Kasumi-1 (cell line): ENCODE results near the gene GAB3.

ENCODE experiments used
- DNase-seq, 2 experiments: peaks; one replicate each; lab custom pipeline; 2025; lab: John Stamatoyannopoulos, UW

The GAB3 gene

GRCh38 chrX:154751669-154752271, 893 bp upstream of the GAB3 start:
- no peak for DNase-seq

DNA sequence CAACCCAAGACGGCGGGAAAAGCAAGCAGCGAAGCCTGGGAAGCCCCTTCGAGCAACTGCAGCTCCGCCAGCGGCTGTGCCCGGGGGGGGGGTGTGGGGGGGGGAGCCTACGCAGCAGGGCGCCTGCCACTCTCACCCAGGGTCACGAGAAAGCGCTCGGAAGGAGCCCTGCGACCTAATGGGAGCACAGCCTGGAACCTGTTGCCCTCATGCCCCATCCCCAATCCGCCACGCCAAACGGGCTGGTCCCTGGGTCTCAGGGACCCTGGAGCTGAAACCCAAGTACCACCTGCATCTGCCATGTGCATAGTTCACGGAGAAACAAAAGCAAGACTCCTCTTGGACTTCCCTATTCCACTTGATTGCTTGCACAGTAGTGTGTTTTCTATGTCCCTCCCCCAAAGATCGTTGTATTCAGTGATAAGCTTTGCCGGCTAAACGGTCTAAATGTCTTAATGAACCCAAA, 359 bp upstream of the GAB3 start:
- DNase-seq = peak; percentile 40 to 55

GRCh38 chrX:154749856-154750255, 1.0 kb downstream of the GAB3 start:
- no peak for DNase-seq

DNA sequence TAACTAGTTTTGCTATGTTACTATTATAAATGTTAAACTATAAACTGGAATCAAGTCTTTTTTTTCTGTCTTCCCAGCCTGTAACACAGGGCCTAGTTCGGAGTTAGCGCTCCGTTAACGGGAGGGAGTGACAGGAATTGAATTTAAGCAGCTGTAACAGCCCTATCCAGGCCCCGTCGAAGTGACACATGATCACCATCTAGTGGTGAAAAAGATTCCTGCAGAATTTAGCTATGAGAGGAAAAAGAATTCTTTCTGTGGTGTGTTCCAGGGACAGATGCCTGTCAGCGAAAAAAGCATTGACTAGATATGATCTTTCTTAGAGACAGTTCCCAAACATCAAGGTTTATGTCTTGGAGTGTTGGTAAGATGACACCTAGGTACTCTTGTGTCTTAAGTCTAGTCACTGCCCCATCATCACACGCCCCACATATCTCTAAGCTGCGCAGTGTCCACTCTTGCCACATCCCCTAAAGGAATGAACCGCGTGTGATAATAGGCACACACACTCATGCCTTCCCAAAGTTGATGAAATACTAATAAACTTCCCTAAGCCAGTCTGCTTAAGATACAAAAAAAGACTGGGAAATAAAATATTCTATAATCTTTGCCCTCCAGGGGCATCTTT, 2.1 kb downstream of the GAB3 start:
- DNase-seq = peak; percentile 63 to 66

- DNase-seq = no peak
These were observed 8.3 kb downstream of the GAB3 start for GRCh38 chrX:154742613-154743012.

- no peak for DNase-seq
These were observed 10.9 kb downstream of the GAB3 start for GRCh38 chrX:154739952-154740465.

DNA sequence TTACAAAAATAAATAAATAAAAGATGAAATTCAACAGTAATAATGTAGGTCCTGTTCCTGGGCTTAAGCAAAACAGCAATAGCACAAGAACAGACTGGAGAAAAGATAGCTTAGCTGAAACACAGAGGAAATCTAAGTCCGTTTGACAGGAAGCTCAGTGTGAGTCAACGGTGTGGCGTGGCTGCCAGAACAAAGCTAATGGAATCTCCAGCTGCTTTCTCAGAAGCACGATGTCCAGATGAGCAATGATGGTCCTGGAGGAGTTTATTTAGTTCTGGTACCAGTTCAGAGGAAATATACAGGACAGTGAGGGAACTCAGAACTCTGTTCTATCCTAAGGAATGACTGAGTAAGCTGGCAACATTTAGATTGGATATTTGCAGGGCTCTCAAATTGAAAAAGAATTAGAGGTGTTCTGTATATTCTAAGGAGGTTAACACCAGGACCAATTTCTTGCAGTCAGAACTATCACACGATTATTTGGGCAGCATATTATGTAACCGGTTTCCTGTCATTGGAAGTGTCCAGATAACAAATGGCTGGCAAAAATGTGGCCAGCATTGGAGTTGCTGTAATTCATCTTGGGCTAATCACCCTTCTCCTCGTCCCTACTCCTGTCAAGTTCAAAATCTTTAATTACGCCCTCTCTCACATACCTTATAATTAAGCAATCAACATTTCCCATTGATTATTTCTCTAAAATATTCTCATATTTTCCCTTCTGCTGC, 12.7 kb downstream of the GAB3 start:
- peak; percentile 29 to 67 for DNase-seq

DNA sequence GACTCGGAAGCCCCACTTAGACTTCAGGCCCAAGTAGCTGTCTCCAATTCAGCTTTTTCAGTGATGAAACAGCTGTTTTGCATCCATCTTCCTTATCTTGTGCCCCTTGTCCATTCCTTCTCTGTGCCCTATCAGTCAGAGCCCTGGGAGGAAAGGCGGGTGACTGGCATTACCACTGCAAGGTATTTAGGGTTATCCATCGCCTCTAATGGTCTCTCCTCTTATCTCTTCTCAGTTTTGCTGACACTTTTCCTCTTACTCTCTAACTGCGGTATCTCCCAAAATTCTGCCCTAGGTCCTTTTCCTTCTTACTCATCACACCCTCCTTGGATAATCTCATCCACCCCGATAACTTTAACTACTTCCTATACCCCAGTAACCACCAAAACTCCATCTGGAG, 13.7 kb downstream of the GAB3 start:
- DNase-seq = no peak

- no peak for DNase-seq
These were observed 15.0 kb downstream of the GAB3 start for GRCh38 chrX:154735695-154736393.

GRCh38 chrX:154734061-154734781, 16.7 kb downstream of the GAB3 start:
- peak; percentile 73 to 80 for DNase-seq

DNA sequence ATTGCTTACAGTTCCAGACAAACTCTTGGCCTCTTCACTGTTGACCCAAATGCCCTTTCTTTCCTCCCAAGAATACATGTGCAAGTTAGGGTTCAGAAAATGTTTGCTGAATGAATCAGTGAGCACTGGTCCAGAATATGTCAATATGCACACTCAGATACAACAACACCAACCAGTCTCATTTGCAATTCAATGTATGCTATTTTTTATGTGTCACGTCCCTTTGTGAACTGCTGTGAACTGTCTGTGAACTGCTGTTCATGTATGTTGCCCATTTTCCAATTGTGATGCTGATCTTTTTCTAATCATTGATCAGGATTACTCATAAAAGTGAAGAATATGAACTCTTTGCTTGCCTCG, 17.8 kb downstream of the GAB3 start:
- DNase-seq = no peak

- peak in 1 of 2 experiments; percentile 17 for DNase-seq
These were observed 18.3 kb downstream of the GAB3 start for GRCh38 chrX:154732421-154733065.

GRCh38 chrX:154731881-154732280, 19.0 kb downstream of the GAB3 start:
- no peak for DNase-seq

DNA sequence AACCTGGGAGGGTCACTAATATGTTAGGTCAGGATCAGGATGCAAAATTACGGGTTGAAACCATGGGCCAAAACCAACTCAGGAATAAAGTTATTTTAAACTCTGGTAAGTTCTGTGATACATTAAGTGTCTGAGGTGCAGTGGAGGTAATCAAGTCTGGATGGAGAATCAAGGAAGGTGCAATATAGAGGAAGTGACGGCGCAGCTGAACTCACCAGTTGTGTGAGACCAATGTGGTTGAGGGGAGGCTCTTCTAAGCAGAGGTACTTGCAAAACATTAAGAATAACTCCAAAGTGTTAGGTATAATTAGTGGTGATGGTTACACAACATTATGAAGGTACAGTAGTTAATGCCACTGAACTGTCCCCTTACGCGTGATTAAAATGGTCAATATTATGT, 19.7 kb downstream of the GAB3 start:
- no peak for DNase-seq

DNA sequence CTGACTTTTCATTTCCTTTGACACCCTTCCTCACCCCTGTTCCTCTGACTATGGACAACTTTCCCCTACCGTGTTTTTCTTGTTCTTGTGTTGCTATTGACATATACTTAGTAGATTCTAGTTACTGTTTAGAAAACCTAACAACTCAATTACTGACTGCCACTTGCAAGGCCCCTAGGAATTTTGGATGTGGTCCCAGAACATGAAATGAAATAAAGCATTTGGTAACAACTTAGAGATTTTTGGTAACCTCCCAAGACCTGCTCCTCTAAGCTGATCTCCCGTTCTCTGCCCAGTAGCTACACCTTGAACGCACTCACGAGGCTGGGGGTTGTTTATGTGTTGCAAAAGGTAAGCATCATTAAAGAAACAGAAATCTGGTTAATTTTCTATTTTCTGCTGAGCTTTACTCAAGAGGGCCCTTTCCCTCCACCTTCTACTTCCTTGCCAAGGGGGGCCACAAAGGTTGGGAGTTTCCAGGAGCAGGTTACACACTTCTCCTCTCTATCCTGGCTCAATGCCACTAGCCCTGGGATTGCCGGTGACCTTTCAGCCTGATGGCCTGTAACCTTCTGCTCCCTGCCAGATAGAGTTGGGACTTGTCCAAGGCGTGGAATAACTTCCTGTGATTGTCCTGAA, 20.5 kb downstream of the GAB3 start:
- no peak for DNase-seq

- no peak for DNase-seq
These were observed 21.4 kb downstream of the GAB3 start for GRCh38 chrX:154729439-154729838.

GRCh38 chrX:154728431-154729190, 22.3 kb downstream of the GAB3 start:
- DNase-seq = no peak

DNA sequence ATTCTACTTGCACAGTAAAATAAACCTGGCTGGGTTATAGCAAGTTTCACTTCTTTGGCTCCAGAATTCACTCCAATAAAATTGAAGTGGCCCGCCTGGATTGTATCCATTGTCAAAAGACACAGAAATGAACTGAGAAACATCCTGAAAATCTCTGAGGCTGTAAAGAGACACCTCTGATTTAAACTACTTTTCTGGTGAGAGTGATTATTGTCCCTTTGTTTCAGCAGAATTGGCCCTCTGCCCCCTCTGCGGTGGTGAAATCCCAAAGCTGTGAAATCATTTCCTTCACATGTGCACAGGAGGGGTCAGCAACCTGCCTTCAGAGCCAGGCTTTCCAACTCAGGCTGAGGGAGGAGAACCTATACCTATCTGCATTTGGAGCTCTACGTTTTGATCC, 23.0 kb downstream of the GAB3 start:
- DNase-seq = no peak

DNA sequence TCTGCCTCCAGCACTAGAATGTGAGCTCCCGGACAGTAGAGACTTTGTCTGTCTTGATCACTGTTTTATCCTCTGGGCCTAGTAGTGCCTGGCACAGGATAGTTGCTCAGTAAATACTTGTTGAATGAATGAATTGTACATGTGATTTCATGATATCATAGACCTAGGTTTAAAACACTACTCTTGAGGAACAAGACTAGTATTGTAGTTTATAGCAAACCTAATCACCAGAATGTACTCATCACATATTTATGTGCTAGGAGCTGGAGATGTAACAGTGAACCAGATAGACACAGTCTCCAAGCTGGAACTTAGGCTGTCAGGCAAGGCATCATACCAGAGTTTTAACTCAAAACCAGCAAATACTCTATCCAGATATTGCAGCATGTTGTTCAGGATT, 23.5 kb downstream of the GAB3 start:
- no peak for DNase-seq
